Erythroblast (primary cell): ENCODE results near the gene SGCD.

Experiments used
- GATA1 ChIP-seq: IDR thresholded peaks from 2 replicates; pipeline ENCODE4 v1.6.1; 2011; ENCODE audit warnings: low read depth, mild to moderate bottlenecking, control low read depth, low read length, moderate library complexity
- POLR2A ChIP-seq: IDR thresholded peaks from 2 replicates; pipeline ENCODE4 v1.6.1; 2011; ENCODE audit warnings: mild to moderate bottlenecking, low read length

GRCh38 chr5:156587012-156587411 lies 260.0 kb downstream of the SGCD start:
- TF ChIP-seq POLR2A (no peak), GATA1 (no peak)
